ENCODE data around the gene LRRN2. TPM values are rescaled to one million over a fixed set of nuclear protein-coding genes. Genes with fewer than 3 reads are reported as not detected.

LRRN2 gene
- total RNA-seq, 2 donors from 2014 or later = not detected

- Mint-ChIP-seq H3K4me1 (peaks cover 41% of the 10 kb centered on the region), H3K4me3 (peak overlapping the region; percentile 31), H3K27me3 (no peaks in the 10 kb centered on the region), H3K36me3 (ENCODE audit: low read depth) (no peaks in the 10 kb centered on the region), H3K27ac (peak overlapping the region; percentile 95)
- no peaks in the 10 kb centered on the region for H3K9me3 ChIP-seq (ENCODE audit: control insufficient read depth, low read length, poor library complexity, severe bottlenecking)
- ATAC-seq (no peak), DNase-seq (no peak)
Observed at GRCh38 chr1:204580862-204581261, 104.7 kb downstream of the LRRN2 start.

- Mint-ChIP-seq H3K4me1 (peaks cover 38% of the 10 kb centered on the region), H3K36me3 (ENCODE audit: low read depth) (no peaks in the 10 kb centered on the region), H3K4me3 (peak overlapping the region; percentile 96), H3K27me3 (no peaks in the 10 kb centered on the region), H3K27ac (peak overlapping the region; percentile 95)
- ATAC-seq (peak; percentile 14), DNase-seq (no peak)
- no peaks in the 10 kb centered on the region for H3K9me3 ChIP-seq (ENCODE audit: control insufficient read depth, low read length, poor library complexity, severe bottlenecking)
Observed at GRCh38 chr1:204579681-204580080, 105.9 kb downstream of the LRRN2 start.

- Mint-ChIP-seq H3K36me3 (ENCODE audit: low read depth) (no peaks in the 10 kb centered on the region), H3K4me1 (peaks cover 38% of the 10 kb centered on the region), H3K4me3 (peak overlapping the region; percentile 96), H3K27me3 (no peaks in the 10 kb centered on the region), H3K27ac (peak overlapping the region; percentile 95)
- ATAC-seq (peak; percentile 60), DNase-seq (no peak)
- no peaks in the 10 kb centered on the region for H3K9me3 ChIP-seq (ENCODE audit: control insufficient read depth, low read length, poor library complexity, severe bottlenecking)
Observed at GRCh38 chr1:204578867-204579664, 106.5 kb downstream of the LRRN2 start.

GRCh38 chr1:204577794-204578478, 107.6 kb downstream of the LRRN2 start:
- Mint-ChIP-seq H3K27ac (peak overlapping the region; percentile 95), H3K27me3 (no peaks in the 10 kb centered on the region), H3K4me1 (peaks cover 38% of the 10 kb centered on the region), H3K36me3 (ENCODE audit: low read depth) (no peaks in the 10 kb centered on the region), H3K4me3 (no peak overlapping the region)
- no peak for DNase-seq
- no peaks in the 10 kb centered on the region for H3K9me3 ChIP-seq (ENCODE audit: control insufficient read depth, low read length, poor library complexity, severe bottlenecking)
- no peak for ATAC-seq

GRCh38 chr1:204576422-204576821, 109.1 kb downstream of the LRRN2 start:
- Mint-ChIP-seq H3K4me3 (no peak overlapping the region), H3K36me3 (ENCODE audit: low read depth) (no peaks in the 10 kb centered on the region), H3K4me1 (peaks cover 39% of the 10 kb centered on the region), H3K27ac (peak overlapping the region; percentile 62), H3K27me3 (no peaks in the 10 kb centered on the region)
- DNase-seq = no peak
- no peaks in the 10 kb centered on the region for H3K9me3 ChIP-seq (ENCODE audit: control insufficient read depth, low read length, poor library complexity, severe bottlenecking)
- ATAC-seq = no peak

GRCh38 chr1:204575221-204576190, 110.0 kb downstream of the LRRN2 start:
- H3K36me3 Mint-ChIP-seq (ENCODE audit: low read depth) = no peaks in the 10 kb centered on the region
- H3K27me3 Mint-ChIP-seq = no peaks in the 10 kb centered on the region
- no peaks in the 10 kb centered on the region for H3K9me3 ChIP-seq (ENCODE audit: control insufficient read depth, low read length, poor library complexity, severe bottlenecking)
- peak overlapping the region; percentile 66 for H3K4me3 Mint-ChIP-seq
- ATAC-seq = no peak
- DNase-seq = no peak
- H3K27ac Mint-ChIP-seq = peak overlapping the region; percentile 62
- H3K4me1 Mint-ChIP-seq = peaks cover 39% of the 10 kb centered on the region

- peak overlapping the region; percentile 62 for H3K27ac Mint-ChIP-seq
- H3K27me3 Mint-ChIP-seq = no peaks in the 10 kb centered on the region
- peaks cover 32% of the 10 kb centered on the region for H3K4me1 Mint-ChIP-seq
- no peaks in the 10 kb centered on the region for H3K36me3 Mint-ChIP-seq (ENCODE audit: low read depth)
- ATAC-seq = no peak
- no peak overlapping the region for H3K4me3 Mint-ChIP-seq
- no peak for DNase-seq
- no peaks in the 10 kb centered on the region for H3K9me3 ChIP-seq (ENCODE audit: control insufficient read depth, low read length, poor library complexity, severe bottlenecking)
Observed at GRCh38 chr1:204574865-204575163, 110.7 kb downstream of the LRRN2 start.

GRCh38 chr1:204574016-204574864, 111.3 kb downstream of the LRRN2 start:
- Mint-ChIP-seq H3K27me3 (no peaks in the 10 kb centered on the region), H3K4me1 (peaks cover 26% of the 10 kb centered on the region), H3K36me3 (ENCODE audit: low read depth) (no peaks in the 10 kb centered on the region), H3K27ac (no peak overlapping the region), H3K4me3 (no peak overlapping the region)
- H3K9me3 ChIP-seq (ENCODE audit: control insufficient read depth, low read length, poor library complexity, severe bottlenecking) = no peaks in the 10 kb centered on the region
- ATAC-seq (no peak), DNase-seq (no peak)

- no peaks in the 10 kb centered on the region for H3K36me3 Mint-ChIP-seq (ENCODE audit: low read depth)
- no peaks in the 10 kb centered on the region for H3K9me3 ChIP-seq (ENCODE audit: control insufficient read depth, low read length, poor library complexity, severe bottlenecking)
- no peak overlapping the region for H3K4me3 Mint-ChIP-seq
- no peaks in the 10 kb centered on the region for H3K27me3 Mint-ChIP-seq
- ATAC-seq (no peak), DNase-seq (no peak)
- H3K4me1 Mint-ChIP-seq = peaks cover 16% of the 10 kb centered on the region
- H3K27ac Mint-ChIP-seq = peak overlapping the region; percentile 79
Observed at GRCh38 chr1:204572923-204573922, 112.3 kb downstream of the LRRN2 start.

- no peak for ATAC-seq
- Mint-ChIP-seq H3K27ac (no peak overlapping the region), H3K27me3 (no peaks in the 10 kb centered on the region), H3K4me1 (peaks cover 11% of the 10 kb centered on the region), H3K36me3 (ENCODE audit: low read depth) (peaks cover 4% of the 10 kb centered on the region), H3K4me3 (no peak overlapping the region)
- no peak for DNase-seq
- H3K9me3 ChIP-seq (ENCODE audit: control insufficient read depth, low read length, poor library complexity, severe bottlenecking) = no peaks in the 10 kb centered on the region
Observed at GRCh38 chr1:204571631-204572030, 113.9 kb downstream of the LRRN2 start.

GRCh38 chr1:204571128-204571527, 114.4 kb downstream of the LRRN2 start:
- H3K27me3 Mint-ChIP-seq = no peaks in the 10 kb centered on the region
- H3K4me1 Mint-ChIP-seq = peaks cover 8% of the 10 kb centered on the region
- no peak overlapping the region for H3K4me3 Mint-ChIP-seq
- ATAC-seq (no peak), DNase-seq (no peak)
- peaks cover 4% of the 10 kb centered on the region for H3K36me3 Mint-ChIP-seq (ENCODE audit: low read depth)
- no peaks in the 10 kb centered on the region for H3K9me3 ChIP-seq (ENCODE audit: control insufficient read depth, low read length, poor library complexity, severe bottlenecking)
- H3K27ac Mint-ChIP-seq = no peak overlapping the region
